Measurements from ENCODE around the gene TRIM29.

The TRIM29 gene
- 0 reads per million in 3 donors for total RNA-seq

GRCh38 chr11:120137611-120138521, at the start of gene TRIM29:
Gene TRIM29 (minus strand): TSS chr11:120138113. CDS start chr11:120138031, 82 bp downstream.
- H3K4me3 ChIP-seq (ENCODE audit: insufficient read depth, low read depth, low read length, poor library complexity, severe bottlenecking): no peak within 1 kb of the TSS
- no peak for DNase-seq
- no peaks in the 10 kb centered on the region for H3K27me3 ChIP-seq (replicated peaks; ENCODE audit: control insufficient read depth, insufficient read depth, low read length, poor library complexity, severe bottlenecking)
- H3K27ac ChIP-seq (ENCODE audit: insufficient read depth, low read length, poor library complexity, severe bottlenecking): no peak within 1 kb of the TSS
- H3K9me3 ChIP-seq (ENCODE audit: control insufficient read depth, low read length): no peaks in the 10 kb centered on the region
- no peaks in the 10 kb centered on the region for H3K4me1 ChIP-seq (ENCODE audit: control insufficient read depth, insufficient read depth, low read length, poor library complexity, severe bottlenecking)
- no peaks in the 10 kb centered on the region for H3K36me3 ChIP-seq (ENCODE audit: control insufficient read depth, insufficient read depth, low read length)

GRCh38 chr11:120186774-120187591, 49.1 kb upstream of the TRIM29 start:
- Histone ChIP-seq H3K36me3 (ENCODE audit: control insufficient read depth, insufficient read depth, low read length) (no peaks in the 10 kb centered on the region), H3K9me3 (ENCODE audit: control insufficient read depth, low read length) (no peaks in the 10 kb centered on the region), H3K4me1 (ENCODE audit: control insufficient read depth, insufficient read depth, low read length, poor library complexity, severe bottlenecking) (no peaks in the 10 kb centered on the region), H3K27me3 (replicated peaks; ENCODE audit: control insufficient read depth, insufficient read depth, low read length, poor library complexity, severe bottlenecking) (peaks cover 5% of the 10 kb centered on the region), H3K27ac (ENCODE audit: insufficient read depth, low read length, poor library complexity, severe bottlenecking) (no peak overlapping the region), H3K4me3 (ENCODE audit: insufficient read depth, low read depth, low read length, poor library complexity, severe bottlenecking) (no peak overlapping the region)
- no peak for DNase-seq

- no peak overlapping the region for H3K27ac ChIP-seq (ENCODE audit: insufficient read depth, low read length, poor library complexity, severe bottlenecking)
- DNase-seq: no peak
- no peak overlapping the region for H3K4me3 ChIP-seq (ENCODE audit: insufficient read depth, low read depth, low read length, poor library complexity, severe bottlenecking)
- no peaks in the 10 kb centered on the region for H3K9me3 ChIP-seq (ENCODE audit: control insufficient read depth, low read length)
- no peaks in the 10 kb centered on the region for H3K36me3 ChIP-seq (ENCODE audit: control insufficient read depth, insufficient read depth, low read length)
- peaks cover 5% of the 10 kb centered on the region for H3K27me3 ChIP-seq (replicated peaks; ENCODE audit: control insufficient read depth, insufficient read depth, low read length, poor library complexity, severe bottlenecking)
- no peaks in the 10 kb centered on the region for H3K4me1 ChIP-seq (ENCODE audit: control insufficient read depth, insufficient read depth, low read length, poor library complexity, severe bottlenecking)
Measured at GRCh38 chr11:120186456-120186773, 48.5 kb upstream of the TRIM29 start.

DNA sequence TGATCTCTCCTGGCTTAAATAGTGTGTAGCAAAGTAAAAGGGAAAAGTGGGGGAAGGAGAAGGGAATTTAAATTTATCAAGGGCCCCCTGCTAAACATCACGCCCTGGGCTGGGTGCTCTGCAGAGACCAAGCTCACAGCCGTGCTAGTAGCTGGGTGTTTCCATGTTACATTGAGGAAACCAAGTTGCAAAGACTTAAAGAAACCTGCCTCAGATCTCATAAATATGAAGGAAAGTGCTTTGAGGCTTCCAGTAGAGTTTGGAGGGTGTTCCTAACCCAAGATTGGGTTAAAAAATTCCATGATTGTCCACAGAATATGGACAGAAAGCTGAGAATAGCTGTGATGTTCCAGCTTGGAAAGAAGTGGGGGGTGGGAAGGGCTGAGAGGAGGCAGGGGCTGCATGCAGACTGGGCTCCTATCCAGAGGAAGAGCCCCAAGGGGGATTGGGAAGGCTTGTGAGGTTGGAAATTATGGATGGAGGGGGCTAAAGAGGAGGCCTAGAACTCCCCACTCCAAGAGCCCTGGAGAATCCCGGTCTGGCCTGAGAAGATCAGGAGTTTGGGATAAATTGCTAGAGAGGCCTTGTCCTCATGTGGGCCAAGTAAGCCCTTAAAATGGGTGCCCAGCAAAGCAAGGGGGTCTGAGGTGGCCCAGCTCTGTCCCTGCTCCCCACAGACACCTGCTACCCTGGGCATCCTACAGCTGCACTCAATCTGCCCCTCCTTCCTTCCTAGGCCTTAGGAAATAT, 48.0 kb upstream of the TRIM29 start:
- Histone ChIP-seq H3K27me3 (replicated peaks; ENCODE audit: control insufficient read depth, insufficient read depth, low read length, poor library complexity, severe bottlenecking) (peaks cover 5% of the 10 kb centered on the region), H3K27ac (ENCODE audit: insufficient read depth, low read length, poor library complexity, severe bottlenecking) (no peak overlapping the region), H3K9me3 (ENCODE audit: control insufficient read depth, low read length) (no peaks in the 10 kb centered on the region), H3K4me3 (ENCODE audit: insufficient read depth, low read depth, low read length, poor library complexity, severe bottlenecking) (no peak overlapping the region), H3K4me1 (ENCODE audit: control insufficient read depth, insufficient read depth, low read length, poor library complexity, severe bottlenecking) (no peaks in the 10 kb centered on the region), H3K36me3 (ENCODE audit: control insufficient read depth, insufficient read depth, low read length) (no peaks in the 10 kb centered on the region)
- DNase-seq: no peak

GRCh38 chr11:120184946-120185705, 47.2 kb upstream of the TRIM29 start:
- Histone ChIP-seq H3K9me3 (ENCODE audit: control insufficient read depth, low read length) (no peaks in the 10 kb centered on the region), H3K27ac (ENCODE audit: insufficient read depth, low read length, poor library complexity, severe bottlenecking) (no peak overlapping the region), H3K27me3 (replicated peaks; ENCODE audit: control insufficient read depth, insufficient read depth, low read length, poor library complexity, severe bottlenecking) (peaks cover 5% of the 10 kb centered on the region), H3K36me3 (ENCODE audit: control insufficient read depth, insufficient read depth, low read length) (no peaks in the 10 kb centered on the region), H3K4me3 (ENCODE audit: insufficient read depth, low read depth, low read length, poor library complexity, severe bottlenecking) (no peak overlapping the region), H3K4me1 (ENCODE audit: control insufficient read depth, insufficient read depth, low read length, poor library complexity, severe bottlenecking) (no peaks in the 10 kb centered on the region)
- DNase-seq: no peak

GRCh38 chr11:120184371-120184945, 46.5 kb upstream of the TRIM29 start:
- H3K27me3 ChIP-seq (replicated peaks; ENCODE audit: control insufficient read depth, insufficient read depth, low read length, poor library complexity, severe bottlenecking): peaks cover 5% of the 10 kb centered on the region
- H3K4me1 ChIP-seq (ENCODE audit: control insufficient read depth, insufficient read depth, low read length, poor library complexity, severe bottlenecking): no peaks in the 10 kb centered on the region
- H3K36me3 ChIP-seq (ENCODE audit: control insufficient read depth, insufficient read depth, low read length): no peaks in the 10 kb centered on the region
- H3K27ac ChIP-seq (ENCODE audit: insufficient read depth, low read length, poor library complexity, severe bottlenecking): no peak overlapping the region
- no peak overlapping the region for H3K4me3 ChIP-seq (ENCODE audit: insufficient read depth, low read depth, low read length, poor library complexity, severe bottlenecking)
- H3K9me3 ChIP-seq (ENCODE audit: control insufficient read depth, low read length): no peaks in the 10 kb centered on the region
- DNase-seq: no peak

DNA sequence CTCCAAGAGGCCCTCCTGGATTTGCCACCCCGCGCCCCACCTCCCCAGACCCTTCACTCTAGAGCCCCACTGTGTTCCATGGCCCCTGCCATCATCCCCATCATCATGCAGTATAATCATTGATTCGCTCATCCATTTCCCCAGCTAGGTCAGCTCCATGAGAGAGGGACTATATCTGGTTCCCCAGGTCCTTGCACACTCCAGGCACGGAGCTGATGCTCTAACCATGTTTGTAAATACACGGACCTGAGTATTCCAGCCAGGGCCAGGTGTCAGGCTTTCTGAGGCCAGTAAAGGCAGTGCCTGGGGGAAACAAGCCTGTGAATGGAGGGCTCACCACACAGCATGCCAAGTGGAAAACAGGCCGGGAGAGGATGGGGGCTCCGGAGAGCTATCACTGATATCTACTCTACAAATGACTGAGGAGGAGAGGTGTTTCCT, 45.8 kb upstream of the TRIM29 start:
- Histone ChIP-seq H3K27ac (ENCODE audit: insufficient read depth, low read length, poor library complexity, severe bottlenecking) (no peak overlapping the region), H3K9me3 (ENCODE audit: control insufficient read depth, low read length) (no peaks in the 10 kb centered on the region), H3K36me3 (ENCODE audit: control insufficient read depth, insufficient read depth, low read length) (no peaks in the 10 kb centered on the region), H3K27me3 (replicated peaks; ENCODE audit: control insufficient read depth, insufficient read depth, low read length, poor library complexity, severe bottlenecking) (peaks cover 5% of the 10 kb centered on the region), H3K4me1 (ENCODE audit: control insufficient read depth, insufficient read depth, low read length, poor library complexity, severe bottlenecking) (no peaks in the 10 kb centered on the region), H3K4me3 (ENCODE audit: insufficient read depth, low read depth, low read length, poor library complexity, severe bottlenecking) (no peak overlapping the region)
- DNase-seq: no peak

DNA sequence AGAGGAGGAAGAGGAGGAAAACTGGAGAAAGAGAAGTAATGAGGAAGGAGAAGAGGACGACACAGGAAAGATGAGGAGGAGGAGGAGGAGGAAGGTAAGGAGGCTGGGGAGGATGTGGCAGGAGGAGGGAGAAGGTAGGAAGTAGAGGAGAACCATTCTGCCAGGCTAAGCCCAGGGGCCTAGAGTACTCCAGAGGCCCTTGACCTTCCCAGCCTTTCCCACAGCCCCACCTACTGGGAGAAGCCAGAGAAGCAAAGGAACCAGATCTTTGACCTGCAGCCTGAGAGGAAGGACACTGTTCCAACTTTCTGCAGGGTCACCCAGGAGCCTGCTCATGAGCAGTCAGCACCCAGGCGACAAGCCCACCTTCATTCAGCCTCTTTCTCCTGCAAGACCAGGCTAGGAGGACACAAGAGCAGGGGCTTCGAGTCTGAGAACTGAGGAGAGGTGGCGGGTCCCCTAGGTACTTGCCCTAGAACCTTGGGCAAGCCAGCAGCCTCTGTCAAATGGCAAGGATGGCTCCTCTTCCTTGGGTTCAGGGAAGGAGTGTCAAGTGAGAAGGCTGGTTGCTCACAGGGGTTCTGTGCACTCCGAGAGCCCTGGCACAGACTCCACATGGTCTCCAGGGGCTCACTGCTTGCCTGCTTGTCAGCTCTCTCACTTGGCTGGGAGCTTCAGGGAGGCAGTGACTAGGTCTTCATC, 45.0 kb upstream of the TRIM29 start:
- no peaks in the 10 kb centered on the region for H3K9me3 ChIP-seq (ENCODE audit: control insufficient read depth, low read length)
- H3K36me3 ChIP-seq (ENCODE audit: control insufficient read depth, insufficient read depth, low read length): no peaks in the 10 kb centered on the region
- no peak overlapping the region for H3K27ac ChIP-seq (ENCODE audit: insufficient read depth, low read length, poor library complexity, severe bottlenecking)
- peaks cover 5% of the 10 kb centered on the region for H3K27me3 ChIP-seq (replicated peaks; ENCODE audit: control insufficient read depth, insufficient read depth, low read length, poor library complexity, severe bottlenecking)
- H3K4me3 ChIP-seq (ENCODE audit: insufficient read depth, low read depth, low read length, poor library complexity, severe bottlenecking): no peak overlapping the region
- no peak for DNase-seq
- no peaks in the 10 kb centered on the region for H3K4me1 ChIP-seq (ENCODE audit: control insufficient read depth, insufficient read depth, low read length, poor library complexity, severe bottlenecking)

- Histone ChIP-seq H3K27ac (ENCODE audit: insufficient read depth, low read length, poor library complexity, severe bottlenecking) (no peak overlapping the region), H3K36me3 (ENCODE audit: control insufficient read depth, insufficient read depth, low read length) (no peaks in the 10 kb centered on the region), H3K27me3 (replicated peaks; ENCODE audit: control insufficient read depth, insufficient read depth, low read length, poor library complexity, severe bottlenecking) (peaks cover 5% of the 10 kb centered on the region), H3K4me3 (ENCODE audit: insufficient read depth, low read depth, low read length, poor library complexity, severe bottlenecking) (no peak overlapping the region), H3K9me3 (ENCODE audit: control insufficient read depth, low read length) (no peaks in the 10 kb centered on the region), H3K4me1 (ENCODE audit: control insufficient read depth, insufficient read depth, low read length, poor library complexity, severe bottlenecking) (no peaks in the 10 kb centered on the region)
- no peak for DNase-seq
Measured at GRCh38 chr11:120182372-120182771, 44.5 kb upstream of the TRIM29 start.
